Brain pericyte (primary cell): Measurements from ENCODE around the gene KAT2B.
A peak's percentile ranks its signal among the peaks of the same experiment; 100 is the strongest.
"Not testable (repeated sequence)": the region's sequence is repeated elsewhere in the genome, so short reads cannot be mapped to it uniquely, and the experiment has no call there.

ENCODE experiments used
- DNase-seq: peaks from one replicate; pipeline ENCODE4 v3.0.0-alpha.2; 2012; ENCODE audit warnings: low read depth, low spot score

Gene KAT2B

DNA sequence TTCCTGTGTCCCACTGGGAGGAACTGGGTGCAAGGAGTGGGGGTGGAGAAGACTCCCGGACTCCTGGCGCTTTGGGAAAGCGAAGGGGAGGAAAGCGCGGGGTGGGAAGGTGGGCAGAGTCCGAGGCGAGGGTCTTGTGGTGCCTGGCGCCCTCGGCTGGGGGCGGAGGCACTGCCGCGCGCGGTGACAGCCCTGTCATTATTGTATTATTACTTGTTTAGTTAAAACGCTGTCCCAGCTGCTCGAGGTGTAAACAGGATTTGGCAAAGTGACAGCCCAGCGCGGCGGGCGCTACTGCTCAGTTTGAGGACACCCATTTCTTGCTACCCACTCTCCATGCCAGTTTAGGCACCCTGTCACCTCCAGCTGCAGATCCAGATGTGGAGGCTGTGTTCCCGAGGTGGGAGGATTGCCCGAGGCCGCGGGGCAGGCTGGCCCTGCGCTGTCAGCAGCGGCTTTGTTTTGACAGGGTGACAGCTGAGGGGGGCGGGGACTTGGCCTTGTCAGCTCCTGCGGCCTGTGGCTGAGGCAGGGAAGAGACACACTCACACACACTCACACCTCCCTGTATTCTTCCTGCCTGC is 1.0 kb downstream of the KAT2B start:
- DNase-seq, result no peak

GRCh38 chr3:20042331-20042730 is 2.1 kb downstream of the KAT2B start:
- no peak for DNase-seq

- DNase-seq, result no peak
These were observed 3.1 kb downstream of the KAT2B start for GRCh38 chr3:20043396-20043795.

DNA sequence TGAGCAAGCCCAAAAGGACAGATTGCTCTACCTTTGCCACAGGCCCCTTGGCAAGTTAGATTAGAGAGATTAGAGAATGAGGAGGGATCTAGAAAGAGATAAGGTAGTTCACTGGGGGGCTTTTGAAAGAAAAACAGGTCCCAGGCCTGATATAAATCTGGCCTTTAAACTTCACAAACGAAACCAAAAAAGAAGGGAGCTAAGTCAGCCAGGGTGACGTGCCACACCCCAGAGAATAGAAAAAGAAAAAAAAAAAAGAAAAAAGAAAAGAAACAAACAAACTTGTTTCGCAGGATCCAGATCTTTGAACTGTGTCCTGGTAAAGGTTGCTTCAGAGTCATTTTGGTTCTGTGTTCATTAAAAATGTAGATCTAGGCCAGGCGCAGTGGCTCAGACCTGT is 3.6 kb downstream of the KAT2B start:
- DNase-seq, result no peak

DNA sequence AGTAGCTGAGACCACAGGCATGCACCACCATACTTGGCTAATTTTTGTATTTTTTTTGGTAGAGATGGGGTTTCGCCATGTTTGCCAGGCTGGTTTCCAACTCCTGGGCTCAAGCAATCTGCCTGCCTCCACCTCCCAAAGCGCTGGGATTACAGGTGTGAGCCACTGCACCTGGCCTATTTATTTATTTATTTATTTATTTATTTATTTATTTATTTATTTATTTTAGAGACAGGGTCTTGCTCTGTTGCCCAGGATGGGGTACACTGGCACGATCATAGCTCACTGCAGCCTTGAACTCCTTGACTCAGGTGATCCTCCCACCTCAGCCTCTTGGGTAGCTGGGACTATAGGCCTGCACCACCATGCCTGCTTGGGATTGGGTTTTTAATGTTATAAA is 4.9 kb downstream of the KAT2B start:
- not testable (repeated sequence) for DNase-seq

DNA sequence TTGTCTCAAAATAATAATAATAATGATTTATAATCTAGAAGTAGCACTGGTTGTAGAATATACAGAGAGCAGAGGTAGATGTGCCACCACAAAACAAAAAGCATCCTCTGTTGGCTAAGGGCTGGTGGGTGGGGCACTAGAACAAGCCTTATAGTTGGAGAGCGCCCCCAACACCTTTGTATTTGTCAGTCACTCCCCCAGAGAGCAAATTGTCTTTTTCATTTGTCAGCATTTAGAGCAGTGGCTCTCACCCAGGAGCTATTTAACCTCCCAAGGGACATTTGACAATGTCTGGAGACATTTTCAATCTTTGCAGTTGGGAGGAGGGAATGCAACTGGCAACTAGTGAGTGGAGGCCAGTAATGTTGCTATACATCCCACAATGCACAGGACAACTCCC is 6.3 kb downstream of the KAT2B start:
- DNase-seq, result no peak

DNA sequence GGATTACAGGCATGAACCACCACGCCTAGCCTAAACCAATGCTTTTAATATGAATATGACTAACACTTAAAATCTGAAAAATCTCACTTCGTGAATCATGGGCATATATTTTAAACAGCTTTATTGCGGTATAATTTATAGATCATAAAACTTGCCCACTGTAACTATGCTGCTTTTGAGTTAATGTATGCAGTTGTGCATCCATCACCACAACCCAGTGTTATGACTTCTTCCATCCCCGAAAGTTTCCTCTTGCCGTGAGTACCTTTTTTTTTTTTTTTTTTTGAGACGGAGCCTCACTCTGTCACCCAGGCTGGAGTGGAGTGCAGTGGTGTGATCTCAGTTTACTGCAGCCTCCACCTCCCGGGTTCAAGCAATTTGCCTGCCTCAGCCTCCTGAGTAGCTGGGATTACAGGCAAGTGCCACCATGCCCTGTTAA is 7.1 kb downstream of the KAT2B start:
- DNase-seq, result no peak

DNA sequence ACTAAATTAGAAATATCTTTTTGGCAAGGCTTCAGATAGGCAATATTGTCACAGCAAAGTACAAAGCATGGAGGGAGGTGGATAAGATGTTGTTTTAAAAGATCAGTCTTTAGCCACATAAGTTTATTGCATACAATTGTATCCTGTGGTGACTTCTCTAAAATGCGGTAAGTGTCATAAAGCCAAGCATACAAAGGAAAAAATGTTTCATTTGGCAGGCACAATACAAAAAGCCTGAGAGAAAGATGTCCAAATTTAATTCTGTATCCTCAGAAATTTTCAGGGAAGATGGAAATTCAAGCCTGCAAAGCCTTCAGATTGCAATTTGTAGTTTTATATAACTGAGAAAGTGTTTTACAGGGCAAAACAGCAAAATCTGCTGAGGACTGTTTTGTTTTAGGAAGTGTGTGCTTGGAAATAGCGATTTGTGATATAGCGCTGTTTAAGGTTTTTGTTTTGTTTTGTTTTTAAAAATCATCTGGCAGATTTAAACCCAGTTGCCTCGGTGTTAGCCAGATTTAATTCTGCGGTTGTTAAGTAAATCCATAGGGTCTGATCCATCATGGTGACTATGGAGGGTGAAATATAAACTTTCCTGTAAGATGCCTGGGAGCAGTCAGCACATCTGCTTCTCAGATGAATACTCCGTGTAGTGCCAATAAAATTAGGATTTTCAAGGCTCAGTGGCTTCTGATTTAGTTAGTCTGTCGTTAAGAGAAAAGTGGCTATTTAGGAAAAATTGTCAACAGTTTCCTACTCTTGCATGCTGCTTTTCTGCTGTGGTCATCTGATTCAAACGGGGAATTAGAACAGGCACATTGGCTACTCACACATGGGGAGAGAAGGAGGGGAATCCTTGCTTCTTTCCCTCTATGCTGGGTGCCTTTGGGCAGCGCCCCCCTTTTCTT is 8.0 kb downstream of the KAT2B start:
- no peak for DNase-seq

- DNase-seq, result no peak
These were observed 11.0 kb downstream of the KAT2B start for GRCh38 chr3:20051123-20051806.

GRCh38 chr3:20052851-20053250 is 12.6 kb downstream of the KAT2B start:
- no peak for DNase-seq

GRCh38 chr3:20054549-20054987 is 14.3 kb downstream of the KAT2B start:
- DNase-seq, result peak; percentile 37

DNA sequence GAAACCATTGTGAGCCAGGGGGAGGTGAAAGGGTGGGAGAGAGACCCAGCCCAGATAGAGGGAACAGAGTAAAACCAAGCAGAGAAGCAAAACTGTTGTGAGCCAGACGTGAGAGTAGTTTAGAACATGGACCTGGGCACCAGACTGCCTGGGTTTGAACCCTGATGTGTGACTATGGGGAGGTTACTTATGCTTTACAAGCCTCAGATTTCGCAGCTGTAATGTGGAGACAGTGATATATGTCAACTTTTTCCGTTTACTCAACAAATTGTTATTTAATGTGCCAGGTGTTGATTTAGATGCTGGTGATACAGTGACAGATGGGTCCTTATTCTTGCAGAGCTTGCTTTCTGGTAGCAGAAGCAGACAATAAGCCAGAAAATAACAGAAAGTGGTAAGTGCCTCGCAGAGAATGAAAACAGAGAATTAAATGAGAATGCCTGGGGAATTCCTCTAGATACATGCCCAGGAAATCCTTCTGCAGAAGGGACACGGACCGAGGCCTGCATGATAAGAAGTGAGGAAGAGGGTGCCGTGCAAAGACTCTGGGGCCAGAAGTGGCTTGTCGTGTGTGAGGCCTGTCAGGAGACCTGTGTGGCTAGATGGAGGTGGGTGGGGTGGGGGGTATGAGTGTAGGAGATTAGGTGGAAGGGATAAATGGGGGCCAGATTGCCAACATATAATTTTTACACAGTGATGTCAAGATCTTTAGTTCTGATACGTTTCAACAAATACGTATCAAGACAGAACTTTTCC is 15.0 kb downstream of the KAT2B start:
- DNase-seq, result no peak

DNA sequence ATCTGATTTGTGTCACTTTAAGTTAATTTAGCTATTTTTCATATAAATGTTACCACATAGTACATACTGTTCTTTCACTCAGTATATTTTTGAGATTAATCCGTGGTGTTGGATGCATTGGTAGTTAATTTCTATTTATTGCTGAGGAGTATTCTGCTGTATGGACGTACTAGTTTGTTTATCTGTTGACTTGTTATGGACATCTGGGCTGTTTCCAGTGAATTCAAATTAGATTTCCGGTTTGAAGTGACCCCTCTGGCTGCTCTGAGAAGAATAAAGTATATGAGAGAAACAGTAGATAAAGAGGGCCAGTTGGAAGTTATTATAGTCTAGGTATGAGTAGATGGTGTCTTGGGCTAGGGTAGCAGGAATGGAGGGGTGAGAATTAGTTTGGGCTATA is 15.6 kb downstream of the KAT2B start:
- DNase-seq, result no peak

GRCh38 chr3:20056725-20057611 is 16.7 kb downstream of the KAT2B start:
- no peak for DNase-seq

DNA sequence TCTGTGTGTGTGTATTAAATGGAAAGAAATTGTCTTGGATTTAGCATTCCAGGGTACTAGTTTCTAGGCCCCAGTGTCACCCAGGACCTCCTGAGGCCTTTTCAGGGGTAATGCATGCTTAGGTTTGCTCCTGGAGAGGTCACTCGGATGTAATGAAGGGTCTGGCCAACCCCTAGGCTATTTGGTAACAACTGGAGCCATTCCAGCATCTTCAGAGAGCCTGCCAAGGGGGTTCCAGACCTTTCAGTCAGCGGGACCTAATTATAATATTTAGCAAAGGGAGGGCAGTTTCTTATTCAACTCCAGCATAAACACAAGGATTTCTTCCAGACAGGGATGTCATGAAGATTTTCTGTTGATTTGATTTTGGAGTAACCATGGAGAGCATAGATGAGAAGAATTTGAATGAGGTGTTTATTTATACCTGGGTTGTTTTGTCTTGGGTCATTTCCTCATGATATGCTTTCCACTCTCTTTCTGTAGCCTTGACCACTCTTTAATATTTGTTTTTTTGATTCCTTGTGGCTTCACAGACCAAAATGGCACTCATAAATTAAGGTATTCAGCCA is 17.4 kb downstream of the KAT2B start:
- DNase-seq, result no peak

DNA sequence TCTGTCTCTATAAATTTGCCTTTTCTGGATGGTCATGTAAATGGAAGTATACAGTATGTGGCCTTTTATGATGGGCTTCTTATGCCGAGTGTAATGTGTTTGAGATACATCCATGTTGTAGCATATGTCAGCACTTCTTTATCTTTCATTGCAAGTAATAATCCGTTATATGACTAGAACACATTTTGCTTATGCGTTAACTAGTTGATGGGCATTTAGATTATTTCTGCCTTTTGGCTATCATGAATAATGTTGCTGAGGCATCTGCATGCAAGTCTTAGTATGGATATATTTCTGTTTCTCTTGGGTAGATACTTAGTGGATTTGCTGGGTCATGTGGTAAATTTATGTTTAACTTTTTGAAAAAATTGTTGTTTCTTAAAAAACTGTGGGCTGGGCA is 19.7 kb downstream of the KAT2B start:
- DNase-seq, result no peak

DNA sequence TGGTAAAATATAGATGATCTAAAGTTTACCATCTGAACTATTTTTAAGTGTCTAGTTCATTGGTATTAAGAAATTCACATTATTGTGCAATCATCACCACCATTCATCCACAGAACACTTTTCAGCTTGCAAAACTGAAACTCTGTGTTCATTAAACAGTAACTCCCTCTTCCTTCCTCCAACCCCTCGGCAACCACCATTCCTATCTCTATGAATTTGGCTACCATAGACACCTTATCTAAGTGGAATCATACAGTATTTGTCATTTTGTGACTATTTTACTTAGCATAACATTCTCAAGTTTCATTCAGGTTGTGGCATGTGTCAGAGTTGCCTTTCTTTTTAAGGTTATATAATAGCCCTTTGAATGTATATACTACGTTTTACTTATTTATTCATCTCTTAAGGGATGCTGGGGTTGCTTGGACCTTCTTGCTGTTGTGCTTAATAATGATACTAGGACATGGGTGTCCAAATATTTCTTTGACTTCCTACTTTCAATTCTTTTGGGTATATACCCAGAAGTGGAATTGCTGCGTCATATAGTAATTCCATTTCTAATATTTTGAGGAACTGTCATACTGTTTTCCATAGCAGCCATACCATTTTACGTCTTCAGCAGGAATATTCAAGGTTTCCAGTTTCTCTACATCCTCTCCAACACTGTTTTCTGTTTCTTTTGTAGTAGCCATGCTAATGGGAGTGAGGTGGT is 20.9 kb downstream of the KAT2B start:
- DNase-seq, result no peak

- DNase-seq, result no peak
These were observed 22.8 kb downstream of the KAT2B start for GRCh38 chr3:20062996-20063395.

- no peak for DNase-seq
These were observed 24.1 kb downstream of the KAT2B start for GRCh38 chr3:20064387-20064786.
